ENCODE results near the gene ABHD14A. TPM values are rescaled to one million over a fixed set of nuclear protein-coding genes. Genes with fewer than 3 reads are reported as not detected.

The ABHD14A gene
- total and polyA plus RNA-seq, 2 of the 13 experiments (the other 11 are each of a cell fraction or from before 2014, with no cell fraction given): 29.5 to 46.9 TPM

GRCh38 chr3:51967384-51968169 lies 7.3 kb upstream of the ABHD14A start, which contains the start of gene PCBP4 (continued):
- TF ChIP-seq AFF4 (CRISPR knock-in tag; IDR thresholded peaks at IDR 0.05) (no peak; the same call in 1 of the 2 replicates), HNRNPLL (IDR thresholded peaks at IDR 0.05; ENCODE audit: low read depth, low read length, poor library complexity, severe bottlenecking) (peak; percentile 40), ZNF124 (CRISPR knock-in tag; IDR thresholded peaks at IDR 0.05) (0 out of 2 replicates have a peak, but pooled peaks have one; percentile 15), POLR2G (IDR thresholded peaks at IDR 0.05; ENCODE audit: low read depth, low read length) (peak; percentile 80), ZNF335 (CRISPR knock-in tag; IDR thresholded peaks at IDR 0.05) (no peak), MXI1 (IDR thresholded peaks at IDR 0.05; ENCODE audit: borderline replicate concordance, low read depth, low read length) (peak; percentile 47; the same call in 1 of the 3 replicates), ZNF431 (CRISPR knock-in tag; IDR thresholded peaks at IDR 0.05; ENCODE audit: borderline replicate concordance, low read depth) (0 out of 2 replicates have a peak, but pooled peaks have one; percentile 11), JUNB (CRISPR knock-in tag; IDR thresholded peaks at IDR 0.05; ENCODE audit: borderline replicate concordance) (no peak), ZC3H4 (CRISPR knock-in tag; IDR thresholded peaks at IDR 0.05; ENCODE audit: borderline replicate concordance) (peak; percentile 54; the same call in 1 of the 2 replicates), ZMYM3 (CRISPR knock-in tag; IDR thresholded peaks at IDR 0.05) (no peak), ZNF34 (CRISPR knock-in tag; IDR thresholded peaks at IDR 0.05; ENCODE audit: borderline replicate concordance) (peak; percentile 37; the same call in 1 of the 2 replicates), MXD3 (CRISPR knock-in tag; IDR thresholded peaks at IDR 0.05) (peak; percentile 51; the same call in 1 of the 2 replicates), ASH2L (IDR thresholded peaks at IDR 0.05; ENCODE audit: insufficient read length, low read depth, low read length) (peak; percentile 43), SALL2 (CRISPR knock-in tag; IDR thresholded peaks at IDR 0.05) (peak; percentile 31; the same call in 1 of the 2 replicates), RBM22 (optimal IDR thresholded peaks at IDR 0.05; ENCODE audit: low read length) (peak; percentile 86), POLR2A (IDR thresholded peaks at IDR 0.05; ENCODE audit: insufficient read depth in 1 of 2, low read depth in 2 of 2, low read length in 2 of 2) (peak in 1 of 2 experiments; percentile 41; a peak in 1 of 4 replicates), ZFX (CRISPR knock-in tag; IDR thresholded peaks at IDR 0.05; ENCODE audit: low read depth) (peak; percentile 20; the same call in 1 of the 2 replicates), IRF9 (CRISPR knock-in tag; IDR thresholded peaks at IDR 0.05; ENCODE audit: borderline replicate concordance) (0 out of 2 replicates have a peak, but pooled peaks have one; percentile 36), ETV6 (CRISPR knock-in tag; conservative IDR thresholded peaks at IDR 0.05) (peak; percentile 33; the same call in 1 of the 2 replicates), NFIB (CRISPR knock-in tag; IDR thresholded peaks at IDR 0.05; ENCODE audit: borderline replicate concordance) (no peak), SUZ12 (IDR thresholded peaks at IDR 0.05; ENCODE audit: low read depth, low read length) (no peak)

Measured in HepG2 (cell line).